HFF-Myc (cell line): ENCODE data around the gene SKOR1.

Source experiments
- DNase-seq: peaks from one replicate; pipeline ENCODE4 v3.0.0-alpha.2; 2011; ENCODE audit warnings: low read depth; ENCODE audit errors: extremely low read depth
- H3K4me3 ChIP-seq: replicated peaks from 2 replicates; pipeline ENCODE4 v1.5.1; 2011; ENCODE audit warnings: low read depth, mild to moderate bottlenecking, control low read depth, low read length
- CTCF ChIP-seq: IDR thresholded peaks from 2 replicates; pipeline ENCODE4 v1.5.1; 2012; ENCODE audit warnings: mild to moderate bottlenecking, low read depth, low read length, control low read depth; ENCODE audit errors: missing control alignments

Gene SKOR1

DNA sequence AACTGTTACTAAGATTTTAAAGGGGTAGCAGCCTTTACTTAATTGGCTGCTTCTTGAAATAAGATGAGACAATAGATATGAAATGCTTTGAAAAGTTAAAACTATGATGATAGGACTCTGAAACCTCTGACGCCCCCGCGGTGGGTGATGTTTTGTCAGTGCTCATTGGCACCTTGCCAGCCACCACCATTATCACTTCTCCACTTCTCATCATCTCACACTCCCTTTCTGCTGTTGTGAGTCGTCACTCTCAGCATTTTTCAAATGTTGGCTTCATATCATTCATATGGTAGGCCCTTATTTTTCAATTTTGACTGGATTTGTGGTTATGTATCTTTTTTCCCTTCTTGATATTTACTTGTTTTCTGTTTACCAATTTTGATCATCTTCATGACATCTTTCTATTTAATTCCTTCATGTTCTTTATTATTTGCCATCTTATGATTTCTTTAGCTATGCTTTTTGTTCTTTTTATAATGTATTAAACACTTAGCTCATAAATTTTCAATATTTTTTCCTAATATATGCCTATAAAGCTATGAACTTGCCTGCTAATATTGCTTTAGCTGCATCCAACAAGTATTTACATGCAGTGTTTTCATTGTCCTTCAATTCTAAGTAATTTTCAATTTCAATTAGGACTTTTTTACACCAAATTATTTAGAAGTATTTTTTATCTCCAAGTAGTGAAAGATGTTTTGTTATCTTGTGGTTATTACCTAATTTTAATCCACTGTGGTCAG is 30.3 kb upstream of the SKOR1 start:
- no peak for DNase-seq
- no peak overlapping the region for H3K4me3 ChIP-seq
- no peak for TF ChIP-seq CTCF

- H3K4me3 ChIP-seq, result no peak overlapping the region
- no peak for DNase-seq
- no peak for TF ChIP-seq CTCF
Observed at GRCh38 chr15:67796196-67797127, 28.8 kb upstream of the SKOR1 start.

GRCh38 chr15:67799801-67800205 is 25.5 kb upstream of the SKOR1 start:
- DNase-seq, result no peak
- no peak overlapping the region for H3K4me3 ChIP-seq
- no peak for TF ChIP-seq CTCF

DNA sequence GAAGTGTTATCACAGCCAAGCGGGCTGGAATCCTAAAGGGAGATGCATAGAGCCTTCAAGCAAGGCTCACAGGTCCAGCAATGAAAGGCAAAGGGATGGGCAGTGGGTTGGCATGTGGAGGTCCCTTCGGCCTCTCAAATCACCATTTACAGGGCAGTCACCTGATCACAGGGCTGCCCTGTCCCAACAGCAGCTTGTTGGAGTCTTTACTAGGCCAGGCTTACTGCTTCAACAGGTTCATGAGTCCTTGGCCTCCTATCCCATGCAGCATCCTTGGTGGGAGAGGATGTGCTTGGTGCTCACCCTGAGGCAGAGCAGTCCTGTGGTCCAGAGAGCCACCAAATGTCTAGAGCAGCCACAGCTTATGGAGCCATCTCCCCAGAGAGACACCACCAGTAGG is 24.2 kb upstream of the SKOR1 start:
- no peak for DNase-seq
- no peak for TF ChIP-seq CTCF
- H3K4me3 ChIP-seq, result no peak overlapping the region

- no peak overlapping the region for H3K4me3 ChIP-seq
- TF ChIP-seq CTCF, result no peak
- DNase-seq, result no peak
Observed at GRCh38 chr15:67801926-67802914, 23.1 kb upstream of the SKOR1 start.

GRCh38 chr15:67803299-67803698 is 22.0 kb upstream of the SKOR1 start:
- TF ChIP-seq CTCF, result no peak
- DNase-seq, result no peak
- no peak overlapping the region for H3K4me3 ChIP-seq
